ENCODE measurements around the gene POLR1E. TPM values are rescaled to one million over a fixed set of nuclear protein-coding genes. Genes with fewer than 3 reads are reported as not detected.

The POLR1E gene
- total and polyA plus RNA-seq, 9 of the 15 experiments (the other 6 are each of a cell fraction or from before 2014, with no cell fraction given): 18.9 to 102 (median 74.4) TPM

GRCh38 chr9:37485389-37486255 is at the start of gene POLR1E (continued):
- peak; percentile 91 for TF ChIP-seq MGA (IDR thresholded peaks at IDR 0.05)
- peak; percentile 75 for TF ChIP-seq MXI1 (IDR thresholded peaks at IDR 0.05; ENCODE audit: low read depth, low read length)
- TF ChIP-seq SMAD1 (IDR thresholded peaks at IDR 0.05; ENCODE audit: low read depth, low read length, partially characterized antibody): peak; percentile 72
- TF ChIP-seq HMGN3 (IDR thresholded peaks at IDR 0.05; ENCODE audit: borderline replicate concordance, extremely low read depth, insufficient read length, low read depth, low read length): peak; percentile 97
- TF ChIP-seq HNRNPLL (IDR thresholded peaks at IDR 0.05; ENCODE audit: low read depth, low read length, poor library complexity, severe bottlenecking): peak; percentile 81
- peak; percentile 78 for TF ChIP-seq ZNF395 (CRISPR knock-in tag; IDR thresholded peaks at IDR 0.05)
- peak; percentile 40 for TF ChIP-seq NELFE (IDR thresholded peaks at IDR 0.05; ENCODE audit: insufficient read depth, insufficient read length)
- TF ChIP-seq NFE2L1 (tag; IDR thresholded peaks at IDR 0.05; ENCODE audit: borderline replicate concordance, low read depth): no peak
- TF ChIP-seq USF1 (CRISPR knock-in tag; IDR thresholded peaks at IDR 0.05): peak; percentile 66; the same call in 1 of the 2 replicates
- TF ChIP-seq NFYB (IDR thresholded peaks at IDR 0.05; ENCODE audit: extremely low read depth, insufficient read length): peak; percentile 51
- no peak for TF ChIP-seq TEAD4 (IDR thresholded peaks at IDR 0.05; ENCODE audit: low read length)
- no peak for TF ChIP-seq TEAD4 (CRISPR knock-in tag; IDR thresholded peaks at IDR 0.05; ENCODE audit: borderline replicate concordance)

Measured in K562 (cell line).